ENCODE results near the gene MYB.
"Not testable (repeated sequence)": the region's sequence is repeated elsewhere in the genome, so short reads cannot be mapped to it uniquely, and the experiment has no call there.

DNA sequence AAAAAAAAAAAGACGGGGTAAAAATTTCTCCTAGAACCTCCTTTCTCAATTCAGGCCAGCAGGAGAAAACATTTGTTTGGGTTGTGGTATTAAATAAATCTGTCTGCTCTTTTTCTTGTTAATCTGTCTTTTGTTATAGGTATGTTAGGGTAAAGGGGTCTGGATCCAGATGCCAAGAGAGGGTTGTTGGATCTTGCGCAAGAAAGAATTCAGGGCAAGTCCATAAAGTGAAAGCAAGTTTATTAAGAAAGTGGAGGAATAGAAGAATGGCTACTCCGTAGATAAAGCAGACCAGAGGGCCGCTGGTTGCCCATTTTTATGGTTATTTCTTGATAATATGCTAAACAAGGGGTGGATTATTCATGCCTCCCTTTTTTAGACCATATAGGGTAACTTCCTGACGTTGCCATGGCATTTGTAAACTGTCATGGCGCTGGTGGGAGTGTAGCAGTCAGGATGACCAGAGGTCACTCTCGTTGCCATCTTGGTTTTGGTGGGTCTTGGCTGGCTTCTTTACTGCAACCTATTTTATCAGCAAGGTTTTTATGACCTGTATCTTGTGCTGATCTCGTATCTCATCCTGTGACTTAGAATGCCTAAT is 65.4 kb downstream of the MYB start:
- TF ChIP-seq POLR2A (IDR thresholded peaks at IDR 0.05): not testable (repeated sequence)
- TF ChIP-seq, protein P1, sequence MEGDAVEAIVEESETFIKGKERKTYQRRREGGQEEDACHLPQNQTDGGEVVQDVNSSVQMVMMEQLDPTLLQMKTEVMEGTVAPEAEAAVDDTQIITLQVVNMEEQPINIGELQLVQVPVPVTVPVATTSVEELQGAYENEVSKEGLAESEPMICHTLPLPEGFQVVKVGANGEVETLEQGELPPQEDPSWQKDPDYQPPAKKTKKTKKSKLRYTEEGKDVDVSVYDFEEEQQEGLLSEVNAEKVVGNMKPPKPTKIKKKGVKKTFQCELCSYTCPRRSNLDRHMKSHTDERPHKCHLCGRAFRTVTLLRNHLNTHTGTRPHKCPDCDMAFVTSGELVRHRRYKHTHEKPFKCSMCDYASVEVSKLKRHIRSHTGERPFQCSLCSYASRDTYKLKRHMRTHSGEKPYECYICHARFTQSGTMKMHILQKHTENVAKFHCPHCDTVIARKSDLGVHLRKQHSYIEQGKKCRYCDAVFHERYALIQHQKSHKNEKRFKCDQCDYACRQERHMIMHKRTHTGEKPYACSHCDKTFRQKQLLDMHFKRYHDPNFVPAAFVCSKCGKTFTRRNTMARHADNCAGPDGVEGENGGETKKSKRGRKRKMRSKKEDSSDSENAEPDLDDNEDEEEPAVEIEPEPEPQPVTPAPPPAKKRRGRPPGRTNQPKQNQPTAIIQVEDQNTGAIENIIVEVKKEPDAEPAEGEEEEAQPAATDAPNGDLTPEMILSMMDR (IDR thresholded peaks at IDR 0.05): not testable (repeated sequence)

Data from uterus (tissue), 2 donors.